ENCODE measurements around the gene HSPG2.

- TF ChIP-seq CTCF (IDR thresholded peaks at IDR 0.05) (no peak), POLR2A (IDR thresholded peaks at IDR 0.05) (no peak)
Observed at GRCh38 chr1:21904704-21905520, 32.2 kb downstream of the HSPG2 start.

Data from ovary (tissue), 3 donors.